ENCODE measurements around the gene UNG.
A peak's percentile ranks its signal among the peaks of the same experiment; 100 is the strongest.
"Not testable (repeated sequence)": the region's sequence is repeated elsewhere in the genome, so short reads cannot be mapped to it uniquely, and the experiment has no call there.

Gene UNG

DNA sequence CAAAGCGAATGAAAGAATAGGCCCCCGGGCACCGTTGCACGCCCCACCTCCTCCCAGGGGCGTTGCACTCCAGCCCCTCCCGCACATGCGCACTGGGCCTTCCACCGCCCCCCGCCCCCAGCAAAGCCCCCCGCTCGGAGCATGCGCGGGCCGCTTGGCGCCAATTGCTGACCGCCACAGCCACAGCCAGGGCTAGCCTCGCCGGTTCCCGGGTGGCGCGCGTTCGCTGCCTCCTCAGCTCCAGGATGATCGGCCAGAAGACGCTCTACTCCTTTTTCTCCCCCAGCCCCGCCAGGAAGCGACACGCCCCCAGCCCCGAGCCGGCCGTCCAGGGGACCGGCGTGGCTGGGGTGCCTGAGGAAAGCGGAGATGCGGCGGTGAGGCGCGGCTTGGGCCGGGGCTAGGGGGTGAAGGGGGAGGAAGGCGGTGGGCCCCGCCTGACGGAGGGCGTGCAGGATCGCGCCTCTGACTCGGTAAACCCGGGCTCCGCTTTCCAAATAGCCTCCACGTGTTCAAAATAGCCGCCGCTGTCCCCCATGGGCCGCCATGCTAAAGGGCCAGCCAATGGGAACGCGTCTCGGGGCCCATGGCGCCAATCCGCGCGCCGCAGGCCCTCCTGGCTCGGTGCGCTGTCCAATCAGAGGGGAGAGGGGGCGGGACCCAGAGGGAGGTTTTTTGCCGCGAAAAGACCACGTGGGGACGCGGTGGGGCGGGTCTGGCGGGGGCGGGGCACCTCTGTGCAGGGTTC lies at the start of gene UNG:
Gene UNG (plus strand): TSS at position 163 of the 748 bp plus-strand sequence. CDS start 83 bp downstream, at position 246.
- peak; percentile 95 for DNase-seq
- no peaks in the 10 kb centered on the region for H3K27me3 Mint-ChIP-seq
- peaks cover 49% of the 10 kb centered on the region for H3K36me3 Mint-ChIP-seq (ENCODE audit: low read depth)
- H3K4me3 Mint-ChIP-seq: peak within 1 kb of the TSS; percentile 88
- H3K27ac Mint-ChIP-seq: peak within 1 kb of the TSS; percentile 95
- H3K9me3 Mint-ChIP-seq: no peaks in the 10 kb centered on the region
- H3K4me1 Mint-ChIP-seq (ENCODE audit: low read depth): peaks cover 40% of the 10 kb centered on the region

DNA sequence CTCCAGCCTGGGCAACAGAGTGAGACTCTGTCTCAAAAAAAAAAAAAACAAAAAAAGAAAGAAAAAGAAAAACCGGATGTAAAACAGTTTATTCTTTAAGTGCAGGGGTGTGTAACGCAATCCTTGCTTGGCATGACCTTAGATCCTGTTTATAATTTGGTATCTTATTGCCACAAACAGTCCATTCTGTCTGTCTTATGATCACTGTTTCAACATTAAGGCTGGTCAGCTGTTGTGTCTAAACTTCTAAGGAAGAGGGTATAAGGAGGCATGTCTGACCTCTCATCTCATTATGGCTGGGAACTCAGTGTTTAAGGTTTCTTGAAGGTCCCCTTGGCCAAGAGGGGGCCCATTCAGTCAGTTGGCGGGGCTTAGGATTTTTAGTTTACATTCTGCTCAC lies 48.7 kb upstream of the UNG start:
- not testable (repeated sequence) for H3K9me3 Mint-ChIP-seq, H3K27ac Mint-ChIP-seq, DNase-seq, H3K4me3 Mint-ChIP-seq, H3K27me3 Mint-ChIP-seq
- Mint-ChIP-seq H3K36me3 (ENCODE audit: low read depth) (peaks cover 16% of the 10 kb centered on the region), H3K4me1 (ENCODE audit: low read depth) (peaks cover 11% of the 10 kb centered on the region)

DNA sequence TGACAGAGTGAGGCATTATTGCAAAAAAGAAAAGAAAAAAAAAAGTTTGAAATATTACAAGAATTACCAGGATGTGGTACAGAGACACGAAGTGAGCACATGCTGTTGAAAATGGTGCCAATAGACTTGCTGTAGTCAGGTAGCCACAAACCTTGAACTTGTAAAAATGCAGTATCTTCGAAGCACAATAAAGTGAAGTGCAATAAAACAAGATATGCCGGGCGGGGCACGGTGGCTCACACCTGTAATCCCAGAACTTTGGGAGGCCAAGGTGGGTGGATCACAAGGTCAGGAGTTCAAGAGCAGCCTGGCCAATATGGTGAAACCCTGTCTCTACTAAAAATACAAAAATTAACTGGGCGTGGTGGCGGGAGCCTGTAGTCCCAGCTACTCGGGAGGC lies 47.6 kb upstream of the UNG start:
- not testable (repeated sequence) for H3K27ac Mint-ChIP-seq, DNase-seq, H3K4me3 Mint-ChIP-seq, H3K9me3 Mint-ChIP-seq, H3K27me3 Mint-ChIP-seq
- peaks cover 18% of the 10 kb centered on the region for H3K36me3 Mint-ChIP-seq (ENCODE audit: low read depth)
- peaks cover 21% of the 10 kb centered on the region for H3K4me1 Mint-ChIP-seq (ENCODE audit: low read depth)

- no peak for DNase-seq
- H3K27ac Mint-ChIP-seq: peak overlapping the region; percentile 96
- H3K9me3 Mint-ChIP-seq: no peaks in the 10 kb centered on the region
- peaks cover 18% of the 10 kb centered on the region for H3K36me3 Mint-ChIP-seq (ENCODE audit: low read depth)
- peaks cover 23% of the 10 kb centered on the region for H3K4me1 Mint-ChIP-seq (ENCODE audit: low read depth)
- H3K4me3 Mint-ChIP-seq: peak overlapping the region; percentile 83
- no peaks in the 10 kb centered on the region for H3K27me3 Mint-ChIP-seq
Measured at GRCh38 chr12:109052097-109052413, 45.3 kb upstream of the UNG start.

GRCh38 chr12:109052414-109053323 lies 44.7 kb upstream of the UNG start, which contains the start of gene USP30:
Gene USP30, plus strand, starts transcription at chr12:109052576. Its CDS starts 103 bp downstream, at chr12:109052679.
- Mint-ChIP-seq H3K4me3 (peak within 1 kb of the TSS; percentile 83), H3K27me3 (no peaks in the 10 kb centered on the region), H3K36me3 (ENCODE audit: low read depth) (peaks cover 23% of the 10 kb centered on the region), H3K9me3 (no peaks in the 10 kb centered on the region), H3K27ac (peak within 1 kb of the TSS; percentile 96), H3K4me1 (ENCODE audit: low read depth) (peaks cover 23% of the 10 kb centered on the region)
- DNase-seq: peak; percentile 90

GRCh38 chr12:109053382-109054123 lies 43.8 kb upstream of the UNG start:
- H3K27ac Mint-ChIP-seq: peak overlapping the region; percentile 96
- H3K4me1 Mint-ChIP-seq (ENCODE audit: low read depth): peaks cover 23% of the 10 kb centered on the region
- H3K27me3 Mint-ChIP-seq: no peaks in the 10 kb centered on the region
- no peaks in the 10 kb centered on the region for H3K9me3 Mint-ChIP-seq
- H3K4me3 Mint-ChIP-seq: peak overlapping the region; percentile 83
- DNase-seq: peak; percentile 59
- H3K36me3 Mint-ChIP-seq (ENCODE audit: low read depth): peaks cover 29% of the 10 kb centered on the region

GRCh38 chr12:109054124-109054513 lies 43.3 kb upstream of the UNG start:
- not testable (repeated sequence) for H3K27me3 Mint-ChIP-seq, H3K9me3 Mint-ChIP-seq
- Mint-ChIP-seq H3K4me1 (ENCODE audit: low read depth) (peaks cover 23% of the 10 kb centered on the region), H3K36me3 (ENCODE audit: low read depth) (peaks cover 33% of the 10 kb centered on the region), H3K27ac (peak overlapping the region; percentile 96), H3K4me3 (peak overlapping the region; percentile 83)
- peak; percentile 33 for DNase-seq

GRCh38 chr12:109054520-109054919 lies 42.9 kb upstream of the UNG start:
- Mint-ChIP-seq H3K4me1 (ENCODE audit: low read depth) (peaks cover 23% of the 10 kb centered on the region), H3K27ac (peak overlapping the region; percentile 40), H3K4me3 (no peak overlapping the region), H3K36me3 (ENCODE audit: low read depth) (peaks cover 34% of the 10 kb centered on the region), H3K9me3 (no peaks in the 10 kb centered on the region), H3K27me3 (no peaks in the 10 kb centered on the region)
- DNase-seq: no peak

DNA sequence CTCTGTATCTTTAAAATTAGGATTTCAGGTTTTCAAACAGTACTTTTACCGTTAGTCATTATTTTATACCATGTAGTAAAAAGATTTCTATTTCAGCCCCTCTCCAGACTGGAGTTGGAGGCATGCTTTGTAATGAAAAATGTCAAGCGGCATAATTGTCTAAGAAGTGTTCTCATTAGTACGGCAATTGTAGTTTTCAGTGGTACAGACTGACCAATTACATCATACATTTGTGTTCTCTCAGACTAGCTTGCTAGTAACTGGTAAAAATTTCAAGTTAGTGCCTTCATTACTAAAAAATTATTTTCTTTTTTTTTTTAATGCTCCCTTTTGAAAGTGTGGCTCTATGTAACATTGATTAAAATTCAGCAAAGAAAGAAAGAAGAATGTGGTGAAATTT lies 40.5 kb upstream of the UNG start:
- H3K27ac Mint-ChIP-seq: no peak overlapping the region
- H3K27me3 Mint-ChIP-seq: no peaks in the 10 kb centered on the region
- peaks cover 20% of the 10 kb centered on the region for H3K4me1 Mint-ChIP-seq (ENCODE audit: low read depth)
- no peak overlapping the region for H3K4me3 Mint-ChIP-seq
- no peaks in the 10 kb centered on the region for H3K9me3 Mint-ChIP-seq
- H3K36me3 Mint-ChIP-seq (ENCODE audit: low read depth): peaks cover 41% of the 10 kb centered on the region
- no peak for DNase-seq

DNA sequence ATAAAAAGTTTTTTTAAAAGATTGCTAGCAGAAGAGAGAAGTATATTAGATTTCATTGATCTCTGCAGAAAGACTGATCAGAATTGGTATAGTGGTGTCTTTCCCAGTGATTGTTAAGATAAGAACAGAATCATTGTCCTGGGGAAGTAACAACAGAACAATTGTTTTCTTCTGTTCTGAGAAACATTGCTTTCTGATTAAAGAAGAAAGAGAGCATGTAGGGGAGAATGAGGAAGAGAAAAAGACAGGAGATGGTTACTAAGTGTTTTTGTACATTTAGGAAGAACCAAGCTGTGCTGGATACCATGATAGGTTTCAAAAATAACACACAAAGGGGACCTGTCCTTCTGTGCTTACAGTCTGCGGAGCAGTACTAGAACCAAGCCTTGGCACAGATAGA lies 40.0 kb upstream of the UNG start:
- no peaks in the 10 kb centered on the region for H3K27me3 Mint-ChIP-seq
- DNase-seq: no peak
- H3K36me3 Mint-ChIP-seq (ENCODE audit: low read depth): peaks cover 37% of the 10 kb centered on the region
- H3K27ac Mint-ChIP-seq: no peak overlapping the region
- peaks cover 16% of the 10 kb centered on the region for H3K4me1 Mint-ChIP-seq (ENCODE audit: low read depth)
- H3K9me3 Mint-ChIP-seq: no peaks in the 10 kb centered on the region
- no peak overlapping the region for H3K4me3 Mint-ChIP-seq

GRCh38 chr12:109058773-109059172 lies 38.6 kb upstream of the UNG start:
- Mint-ChIP-seq H3K27ac (no peak overlapping the region), H3K27me3 (no peaks in the 10 kb centered on the region), H3K4me3 (no peak overlapping the region), H3K4me1 (ENCODE audit: low read depth) (peaks cover 15% of the 10 kb centered on the region), H3K9me3 (no peaks in the 10 kb centered on the region), H3K36me3 (ENCODE audit: low read depth) (peaks cover 36% of the 10 kb centered on the region)
- no peak for DNase-seq

DNA sequence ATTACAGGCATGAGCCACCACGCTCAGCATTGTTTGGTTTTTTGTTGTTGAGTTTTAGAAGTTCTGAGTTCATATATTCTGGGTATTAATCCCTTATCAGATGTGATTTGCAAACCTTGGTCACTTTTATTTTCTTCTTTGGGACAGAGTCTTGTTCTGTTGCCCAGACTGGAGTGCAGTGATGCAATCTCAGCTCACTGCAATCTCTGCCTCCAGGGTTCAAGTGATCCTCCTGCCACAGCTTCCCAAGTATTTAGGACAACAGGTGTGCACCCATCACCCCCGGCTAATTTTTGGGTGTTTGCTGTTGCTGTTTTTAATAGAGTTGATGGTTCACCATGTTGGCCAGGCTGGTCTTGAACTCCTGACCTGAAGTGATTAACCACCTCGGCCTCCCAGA lies 33.3 kb upstream of the UNG start:
- Mint-ChIP-seq H3K27ac (no peak overlapping the region), H3K27me3 (no peaks in the 10 kb centered on the region), H3K9me3 (no peaks in the 10 kb centered on the region), H3K36me3 (ENCODE audit: low read depth) (peaks cover 39% of the 10 kb centered on the region), H3K4me1 (ENCODE audit: low read depth) (peaks cover 4% of the 10 kb centered on the region), H3K4me3 (no peak overlapping the region)
- DNase-seq: no peak

DNA sequence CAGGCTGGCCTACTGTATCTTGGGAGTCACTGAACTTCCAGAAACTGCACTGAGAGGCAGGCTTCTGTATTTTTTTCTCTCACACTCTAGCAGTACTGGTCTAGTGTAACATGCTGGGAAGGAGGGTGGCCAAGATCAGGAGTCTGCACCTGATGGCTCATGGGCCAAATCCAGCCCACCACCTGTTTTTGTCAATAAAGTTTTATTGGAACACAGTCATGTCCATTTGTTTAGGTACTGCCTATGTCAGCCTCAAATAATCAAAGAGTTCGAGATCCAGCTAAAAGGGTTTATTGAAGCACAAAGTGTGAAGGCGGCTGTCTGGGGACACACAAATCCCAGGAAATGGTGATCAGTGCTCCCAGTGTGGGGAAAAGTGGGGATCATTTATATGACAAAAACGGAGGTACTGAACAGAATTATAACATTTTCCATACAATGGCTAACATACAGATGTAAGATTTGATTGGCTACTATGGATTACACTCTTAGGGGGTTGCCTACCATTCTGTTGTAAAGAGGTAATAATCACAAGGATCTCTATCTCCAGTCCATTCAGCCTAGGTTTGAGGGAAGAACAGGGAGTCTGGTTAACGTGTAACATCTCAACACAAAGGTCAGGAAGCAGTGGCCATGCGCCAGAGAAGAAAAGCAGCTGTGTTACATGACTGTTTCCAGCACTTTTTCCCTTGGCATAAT lies 32.1 kb upstream of the UNG start:
- no peaks in the 10 kb centered on the region for H3K9me3 Mint-ChIP-seq
- no peak for DNase-seq
- H3K36me3 Mint-ChIP-seq (ENCODE audit: low read depth): peaks cover 41% of the 10 kb centered on the region
- no peak overlapping the region for H3K4me3 Mint-ChIP-seq
- no peak overlapping the region for H3K27ac Mint-ChIP-seq
- peaks cover 4% of the 10 kb centered on the region for H3K4me1 Mint-ChIP-seq (ENCODE audit: low read depth)
- H3K27me3 Mint-ChIP-seq: no peaks in the 10 kb centered on the region

DNA sequence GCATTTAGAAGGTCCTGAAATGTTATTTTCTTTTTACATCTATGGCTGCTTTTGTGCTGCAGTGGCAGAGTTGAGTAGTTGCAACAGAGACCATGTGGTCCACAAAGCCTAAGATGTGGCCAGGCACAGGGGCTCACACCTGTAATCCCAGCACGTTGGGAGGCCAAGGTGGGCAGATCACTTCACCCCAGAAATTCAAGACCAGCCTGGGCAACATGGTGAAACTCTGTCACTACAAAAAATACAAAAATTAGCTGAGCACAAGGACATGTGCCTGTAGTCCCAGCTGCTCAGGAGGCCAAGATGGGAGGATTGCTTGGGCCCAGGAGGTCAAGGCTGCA lies 31.6 kb upstream of the UNG start:
- Mint-ChIP-seq H3K27ac (no peak overlapping the region), H3K4me1 (ENCODE audit: low read depth) (peaks cover 4% of the 10 kb centered on the region), H3K4me3 (no peak overlapping the region), H3K9me3 (no peaks in the 10 kb centered on the region), H3K36me3 (ENCODE audit: low read depth) (peaks cover 44% of the 10 kb centered on the region), H3K27me3 (no peaks in the 10 kb centered on the region)
- no peak for DNase-seq

Data from activated T-cell treated with anti-CD3 and anti-CD28 coated beads, Interleukin-2, amount 50 U/mL, for 24 hours (primary cell).